Measurements from ENCODE around the gene ABCC9.

The ABCC9 gene

GRCh38 chr12:21940549-21941505 lies at the start of gene ABCC9:
TSS of gene ABCC9 (minus strand) at chr12:21941426. CDS start at chr12:21936674, 4,752 bp downstream.
- no peak for TF ChIP-seq CTCF (IDR thresholded peaks at IDR 0.05)

GRCh38 chr12:21989819-21990412 lies 48.7 kb upstream of the ABCC9 start:
- peak; percentile 70 for TF ChIP-seq CTCF (IDR thresholded peaks at IDR 0.05)

GRCh38 chr12:21988619-21989018 lies 47.4 kb upstream of the ABCC9 start:
- TF ChIP-seq CTCF (IDR thresholded peaks at IDR 0.05): no peak

DNA sequence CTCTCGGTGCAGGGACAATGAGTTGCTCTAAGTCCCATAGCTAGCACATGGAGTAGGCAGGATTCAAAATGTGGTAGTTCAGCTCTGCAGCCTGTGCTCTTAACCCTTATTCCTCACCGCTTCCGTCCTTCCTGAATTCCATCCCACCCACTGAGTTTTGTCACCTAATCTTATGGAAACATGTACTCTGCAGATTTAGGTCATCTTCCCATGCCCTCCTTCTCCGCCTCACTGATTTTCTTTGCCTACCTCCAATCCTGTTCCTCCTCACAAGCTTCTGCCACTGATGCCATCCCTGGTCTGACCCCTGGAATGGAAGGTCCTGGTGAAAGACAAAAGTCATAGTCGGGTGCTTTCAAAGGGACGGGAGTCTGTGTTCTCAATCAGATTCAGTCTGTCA lies 46.5 kb upstream of the ABCC9 start:
- TF ChIP-seq CTCF (IDR thresholded peaks at IDR 0.05): no peak

- TF ChIP-seq CTCF (IDR thresholded peaks at IDR 0.05): no peak
Measured at GRCh38 chr12:21985155-21985554, 43.9 kb upstream of the ABCC9 start.

DNA sequence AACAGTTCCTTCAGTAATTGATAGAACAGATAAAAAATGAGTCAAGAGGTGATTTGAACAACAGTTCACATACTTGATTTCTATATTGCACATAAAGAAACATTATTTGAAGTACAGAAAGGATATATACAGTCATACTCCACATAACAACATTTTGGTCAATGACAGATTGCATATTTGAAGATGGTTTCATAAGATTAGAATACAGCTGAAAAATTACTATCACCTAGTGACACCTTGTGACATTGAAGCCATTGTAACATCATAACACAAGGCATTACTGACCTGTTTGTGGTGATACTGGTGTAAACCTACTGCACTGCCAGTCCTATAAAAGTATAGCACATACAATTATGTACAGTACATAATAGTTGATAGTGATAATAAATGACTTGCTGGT lies 43.1 kb upstream of the ABCC9 start:
- peak; percentile 45; the same call in 1 of the 2 replicates for TF ChIP-seq CTCF (IDR thresholded peaks at IDR 0.05)

DNA sequence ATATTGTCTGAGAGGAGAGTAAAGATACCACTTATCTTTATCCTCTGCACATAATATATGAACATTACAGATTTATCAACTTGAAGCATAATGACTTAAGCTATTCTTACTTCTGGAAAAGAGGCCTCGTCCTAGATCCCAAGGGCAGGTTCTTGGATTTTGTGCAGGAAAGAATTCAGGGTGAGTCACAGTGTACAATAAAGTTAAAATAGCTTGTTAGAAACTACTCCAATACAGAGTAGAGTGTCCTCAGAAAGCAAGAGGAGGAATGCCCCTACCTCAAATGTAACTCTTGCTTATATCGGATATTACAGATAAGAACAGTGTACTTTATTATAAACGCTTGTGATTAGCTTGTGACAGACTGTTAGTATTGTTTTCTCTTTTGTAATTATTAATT lies 41.9 kb upstream of the ABCC9 start:
- TF ChIP-seq CTCF (IDR thresholded peaks at IDR 0.05): no peak
